Testis (tissue), 3 donors: ENCODE measurements around the gene UBE2V1. TPM values are rescaled to one million over a fixed set of nuclear protein-coding genes. Genes with fewer than 3 reads are reported as not detected.

ENCODE experiments used
- DNase-seq: peaks from one replicate; pipeline ENCODE4 v3.0.0-alpha.2; 2019
- H3K27ac ChIP-seq, 2 donors: fragments of 200-600 bp; sonication (generic); one replicate each; pipeline ENCODE4 v1.5.1; 2019
- H3K27me3 ChIP-seq: fragments of 200-600 bp; sonication (generic); one replicate; pipeline ENCODE4 v1.5.1; 2019
- H3K36me3 ChIP-seq: fragments of 200-600 bp; sonication (generic); one replicate; pipeline ENCODE4 v1.5.1; 2017; ENCODE audit warnings: low read depth; ENCODE audit errors: missing control alignments
- H3K4me1 ChIP-seq: fragments of 200-600 bp; sonication (generic); one replicate; pipeline ENCODE4 v1.5.1; 2019
- H3K4me3 ChIP-seq, 2 donors: fragments of 200-600 bp; sonication (generic); one replicate each; pipeline ENCODE4 v1.5.1; 2017 to 2019
- H3K9me3 ChIP-seq: fragments of 200-600 bp; sonication (generic); one replicate; pipeline ENCODE4 v1.5.1; 2017
- POLR2A ChIP-seq: fragments of 450-650 bp; IDR thresholded peaks from one replicate; pipeline ENCODE4 v1.6.1; 2017; ENCODE audit warnings: antibody characterized with exemption, mild to moderate bottlenecking, moderate library complexity
- WGBS, 2 donors: methylation state at CpG; one replicate each; pipeline ENCODE4 v1.1.5; 2018; 5-methylcytosine and 5-hydroxymethylcytosine counted together
- intact Hi-C: fragments of 100-400 bp; cut with DNase I; formaldehyde crosslinking; loops from one replicate; pipeline ENCODE4 v1.15.1; 2023; ENCODE audit warnings: low total_unique reads
- polyA plus RNA-seq: library from polyadenylated mRNA; stranded (reverse); fragments of 350-450 nt; fragmentation: Illumina TruSeq; extraction: RNeasy Lipid Tissue Mini Kit (QIAGEN cat#74804); gene quantifications from one replicate; pipeline ENCODE4 v1.2.3, GENCODE V29; 2014; ENCODE audit warnings: low read depth, low replicate concordance; ENCODE audit not compliant: insufficient read depth
- total RNA-seq, 2 donors: library from RNA; depleted of rRNA; stranded (reverse); fragments of >200 nt; gene quantifications; one replicate each; pipeline ENCODE4 v1.2.3, GENCODE V29; 2016
- TF ChIP-seq, protein P1 (sequence below), 3 experiments: fragments of 450-650 bp in 2 of 3; fragments of 200-600 bp in 1 of 3; sonication (generic) in 1 of 3; IDR thresholded peaks; one replicate each; pipeline ENCODE4 v1.5.1; 2016 to 2019; ENCODE audit warnings: antibody characterized with exemption in 3 of 3, mild to moderate bottlenecking in 2 of 3, moderate library complexity in 1 of 3

UBE2V1 gene
- total and polyA plus RNA-seq, 3 donors from 2014 or later, result 78.1 to 121 (median 80.5) TPM

DNA sequence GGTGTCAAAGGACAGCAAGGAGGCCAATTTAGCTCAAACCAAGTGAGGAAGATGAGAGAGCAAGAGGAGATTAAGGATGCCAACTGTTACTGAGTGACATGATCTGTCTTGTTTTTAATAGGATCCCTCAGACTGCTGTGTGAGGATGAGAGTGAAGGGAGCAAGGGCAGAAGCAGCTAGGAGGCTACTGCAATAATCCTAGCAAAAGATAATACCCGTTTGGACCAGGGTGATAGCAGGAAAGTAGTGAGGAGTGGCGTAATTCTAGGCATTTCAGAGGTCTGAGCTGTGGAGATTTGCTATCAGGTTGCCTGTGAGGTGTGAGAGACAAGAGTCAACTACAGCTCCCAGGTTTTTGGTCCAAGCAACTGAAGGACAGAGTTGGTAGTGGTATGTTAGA, 14.7 kb downstream of the UBE2V1 start:
- DNase-seq, result no peak
- Histone ChIP-seq H3K36me3 (no peaks in the 10 kb centered on the region), H3K27ac (no peak overlapping the region), H3K4me3 (no peak overlapping the region), H3K9me3 (no peaks in the 10 kb centered on the region), H3K4me1 (no peaks in the 10 kb centered on the region), H3K27me3 (no peaks in the 10 kb centered on the region)
- 86 to 90% methylated on average over 2 of the region's 2 CpGs for WGBS, 2 donors
- intact Hi-C loops, result no loop called here
- no peak for TF ChIP-seq POLR2A
- TF ChIP-seq, protein P1, sequence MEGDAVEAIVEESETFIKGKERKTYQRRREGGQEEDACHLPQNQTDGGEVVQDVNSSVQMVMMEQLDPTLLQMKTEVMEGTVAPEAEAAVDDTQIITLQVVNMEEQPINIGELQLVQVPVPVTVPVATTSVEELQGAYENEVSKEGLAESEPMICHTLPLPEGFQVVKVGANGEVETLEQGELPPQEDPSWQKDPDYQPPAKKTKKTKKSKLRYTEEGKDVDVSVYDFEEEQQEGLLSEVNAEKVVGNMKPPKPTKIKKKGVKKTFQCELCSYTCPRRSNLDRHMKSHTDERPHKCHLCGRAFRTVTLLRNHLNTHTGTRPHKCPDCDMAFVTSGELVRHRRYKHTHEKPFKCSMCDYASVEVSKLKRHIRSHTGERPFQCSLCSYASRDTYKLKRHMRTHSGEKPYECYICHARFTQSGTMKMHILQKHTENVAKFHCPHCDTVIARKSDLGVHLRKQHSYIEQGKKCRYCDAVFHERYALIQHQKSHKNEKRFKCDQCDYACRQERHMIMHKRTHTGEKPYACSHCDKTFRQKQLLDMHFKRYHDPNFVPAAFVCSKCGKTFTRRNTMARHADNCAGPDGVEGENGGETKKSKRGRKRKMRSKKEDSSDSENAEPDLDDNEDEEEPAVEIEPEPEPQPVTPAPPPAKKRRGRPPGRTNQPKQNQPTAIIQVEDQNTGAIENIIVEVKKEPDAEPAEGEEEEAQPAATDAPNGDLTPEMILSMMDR (IDR thresholded peaks at IDR 0.05), result no peak

DNA sequence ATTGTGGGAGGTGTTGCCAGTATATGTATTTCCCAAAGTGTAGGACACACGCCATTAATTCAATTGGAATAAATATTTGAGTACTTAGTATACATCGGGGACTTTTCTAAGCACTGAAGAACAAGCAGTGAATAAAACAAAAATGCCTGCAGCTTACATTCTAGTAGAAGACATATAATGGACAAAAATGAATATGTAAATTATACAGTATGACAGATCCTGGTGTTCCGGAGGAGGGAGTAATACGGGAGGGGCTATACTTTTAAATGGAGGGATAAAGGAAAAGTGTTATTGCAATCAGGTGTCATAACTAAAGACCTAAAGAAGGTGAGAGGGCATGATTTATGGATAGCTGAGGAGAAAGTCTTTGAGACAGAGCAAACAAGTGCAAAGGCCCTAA, 15.1 kb downstream of the UBE2V1 start:
- WGBS, 2 donors, result 94 to 97% methylated on average over 4 of the region's 4 CpGs
- DNase-seq, result no peak
- no peaks in the 10 kb centered on the region for H3K4me1 ChIP-seq
- TF ChIP-seq, protein P1 (IDR thresholded peaks at IDR 0.05), result no peak
- TF ChIP-seq POLR2A, result no peak
- no peak overlapping the region for H3K27ac ChIP-seq
- H3K9me3 ChIP-seq, result no peaks in the 10 kb centered on the region
- H3K36me3 ChIP-seq, result no peaks in the 10 kb centered on the region
- intact Hi-C loops, result no loop called here
- H3K27me3 ChIP-seq, result no peaks in the 10 kb centered on the region
- H3K4me3 ChIP-seq, result no peak overlapping the region

- Histone ChIP-seq H3K36me3 (no peaks in the 10 kb centered on the region), H3K27ac (no peak overlapping the region), H3K4me3 (no peak overlapping the region), H3K9me3 (no peaks in the 10 kb centered on the region), H3K27me3 (no peaks in the 10 kb centered on the region), H3K4me1 (no peaks in the 10 kb centered on the region)
- DNase-seq, result no peak
- intact Hi-C loops, result no loop called here
- WGBS, 2 donors, result 88 to 92% methylated on average over 3 of the region's 3 CpGs
- TF ChIP-seq, protein P1 (IDR thresholded peaks at IDR 0.05), result no peak
- no peak for TF ChIP-seq POLR2A
These were observed 16.7 kb downstream of the UBE2V1 start for GRCh38 chr20:50096237-50096636.

DNA sequence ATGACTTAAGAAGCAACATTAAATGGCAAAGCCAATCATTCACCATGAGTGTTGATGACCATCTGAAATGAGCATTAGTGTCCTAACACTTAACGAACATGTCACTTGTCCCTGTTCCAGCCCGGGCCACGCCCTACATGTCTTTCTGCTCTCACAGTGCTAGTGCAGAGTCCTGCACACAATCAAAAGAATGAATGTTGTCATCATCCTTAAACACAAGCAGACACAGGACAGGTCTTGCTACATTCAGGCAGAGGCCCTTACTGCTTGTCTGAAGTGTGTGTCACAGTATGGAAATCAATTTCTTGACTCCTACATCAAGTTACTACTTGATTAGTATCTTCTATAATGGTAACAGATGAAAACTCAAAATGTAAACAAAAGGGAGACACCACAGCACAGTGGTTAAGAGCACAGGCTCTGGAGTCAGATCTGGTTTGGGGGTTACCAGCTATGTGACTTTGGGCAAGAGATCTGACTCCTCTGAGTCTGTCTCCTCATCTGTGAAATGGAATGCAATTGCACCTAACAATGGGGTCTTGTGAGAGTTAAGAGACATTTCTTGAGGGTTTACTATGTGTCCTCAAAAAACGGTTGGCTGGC, 17.4 kb downstream of the UBE2V1 start:
- no peak overlapping the region for H3K4me3 ChIP-seq
- 82 to 91% methylated on average over 4 of the region's 4 CpGs for WGBS, 2 donors
- no peaks in the 10 kb centered on the region for H3K4me1 ChIP-seq
- DNase-seq, result no peak
- intact Hi-C loops, result no loop called here
- no peaks in the 10 kb centered on the region for H3K27me3 ChIP-seq
- no peaks in the 10 kb centered on the region for H3K9me3 ChIP-seq
- no peak for TF ChIP-seq POLR2A
- TF ChIP-seq, protein P1 (IDR thresholded peaks at IDR 0.05), result no peak
- no peak overlapping the region for H3K27ac ChIP-seq
- H3K36me3 ChIP-seq, result no peaks in the 10 kb centered on the region

DNA sequence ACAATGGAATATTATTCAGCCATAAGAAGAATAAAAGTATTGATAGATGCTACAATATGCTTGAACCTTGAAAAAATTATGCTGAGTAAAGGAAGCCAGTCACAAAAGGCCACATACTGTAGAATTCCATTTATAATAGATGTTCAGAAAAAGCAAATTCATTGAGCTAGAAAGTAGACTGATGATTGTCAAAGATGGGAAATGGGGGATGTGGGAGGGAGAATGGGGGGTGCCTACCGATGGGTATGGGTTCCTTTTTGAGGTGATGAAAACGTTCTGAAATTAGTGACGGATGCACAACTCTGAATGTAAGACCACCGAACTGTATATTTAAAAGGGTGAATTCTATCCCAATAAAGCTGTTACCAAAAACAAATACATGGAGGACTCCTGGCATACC, 18.4 kb downstream of the UBE2V1 start:
- DNase-seq, result no peak
- Histone ChIP-seq H3K27ac (no peak overlapping the region), H3K9me3 (no peaks in the 10 kb centered on the region), H3K4me3 (no peak overlapping the region), H3K36me3 (no peaks in the 10 kb centered on the region), H3K4me1 (no peaks in the 10 kb centered on the region), H3K27me3 (no peaks in the 10 kb centered on the region)
- intact Hi-C loops, result no loop called here
- WGBS, 2 donors, result 84 to 93% methylated on average over 4 of the region's 4 CpGs
- TF ChIP-seq, protein P1 (IDR thresholded peaks at IDR 0.05), result no peak
- TF ChIP-seq POLR2A, result no peak
